K562 (cell line): ENCODE results near the gene TCOF1. TPM values are rescaled to one million over a fixed set of nuclear protein-coding genes. Genes with fewer than 3 reads are reported as not detected.
A peak's percentile ranks its signal among the peaks of the same experiment; 100 is the strongest.

Experiments
- ATAC-seq: fragments of 200-7000 bp; cut with Tn5 transposase; 3 replicates; pipeline ENCODE4 v1.9.1; 2020; ENCODE audit warnings: moderate library complexity
- BruUV-seq: library from RNA; stranded (reverse); fragments of 400-500 nt; replicated peaks from 2 replicates; lab custom pipeline; 2021; lab: Mats Ljungman, UMichigan
- CTCF ChIA-PET: fragments of 300-600 bp; formaldehyde crosslinking; extraction: SDS; loops from one replicate; lab custom pipeline; 2021; ENCODE audit warnings: low intra/inter-chr PET ratio; lab: Yijun Ruan, JAX
- POLR2A ChIA-PET: fragments of 300-600, 350-650 bp; sonication (Branson Sonifier 250); formaldehyde crosslinking; extraction: SDS; loops from one replicate; lab custom pipeline; 2021; ENCODE audit warnings: antibody characterized with exemption, inconsistent platforms; lab: Yijun Ruan, JAX
- DNase-seq, 4 experiments: peaks; one replicate each; pipeline versions ENCODE4 v3.0.0 to v3.0.0-alpha.2; 2011 to 2018; ENCODE audit warnings: low spot score in 3 of 4, mixed read lengths in 3 of 4; ENCODE audit errors: extremely low read depth in 1 of 4
- FAIRE-seq: peaks from 2 replicates; lab custom pipeline; 2011; peaks lifted over from hg19 to GRCh38; lab: Jason Lieb, UNC
- H2AFZ ChIP-seq: 2 replicates; pipeline ENCODE4 v1.6.0; 2011; ENCODE audit warnings: low read depth, low read length, control low read depth, inconsistent platforms
- H3K27ac ChIP-seq: fragments of 200-600 bp; 3 replicates; pipeline ENCODE4 v1.8.0; 2011; ENCODE audit warnings: low read depth, mild to moderate bottlenecking, control low read depth, inconsistent platforms, low read length, moderate library complexity, mixed read lengths; ENCODE audit errors: extremely low read depth
- H3K27me3 ChIP-seq, 2 experiments: fragments of 300-600 bp in 1 of 2; 2 replicates in 1 of 2; 3 replicates in 1 of 2; pipeline versions ENCODE4 v1.6.0 to v1.8.0; 2011; ENCODE audit warnings: inconsistent platforms in 2 of 2, low read length in 2 of 2, mild to moderate bottlenecking in 1 of 2, mixed read lengths in 1 of 2, moderate library complexity in 1 of 2; ENCODE audit not compliant: control insufficient read depth in 2 of 2, insufficient read depth in 2 of 2
- H3K36me3 ChIP-seq: fragments of 300-600 bp; 3 replicates; pipeline ENCODE4 v1.8.0; 2011; ENCODE audit warnings: mild to moderate bottlenecking, low read length, inconsistent platforms; ENCODE audit not compliant: control insufficient read depth, insufficient read depth
- H3K4me1 ChIP-seq, 2 experiments: fragments of 200-600 bp in 1 of 2; replicated peaks in 1 of 2; 2 replicates in 1 of 2; 3 replicates in 1 of 2; pipeline versions ENCODE4 v1.5.1 to v1.8.0; 2011; ENCODE audit warnings: inconsistent platforms in 2 of 2, low read length in 2 of 2, mild to moderate bottlenecking in 1 of 2, mixed read lengths in 1 of 2, moderate library complexity in 1 of 2; ENCODE audit not compliant: control insufficient read depth in 2 of 2, insufficient read depth in 2 of 2
- H3K4me2 ChIP-seq: 2 replicates; pipeline ENCODE4 v1.6.1; 2011; ENCODE audit warnings: low read length, control low read depth, inconsistent platforms, mixed read lengths; ENCODE audit not compliant: insufficient read depth
- H3K4me3 ChIP-seq: fragments of 200-600 bp; sonication (generic), shearing (Covaris generic); 2 replicates; pipeline ENCODE4 v1.5.1; 2016; ENCODE audit warnings: control low read depth, inconsistent platforms
- H3K79me2 ChIP-seq: fragments of 200-600 bp; 3 replicates; pipeline ENCODE4 v1.8.0; 2011; ENCODE audit warnings: low read length, inconsistent platforms; ENCODE audit not compliant: control insufficient read depth, insufficient read depth
- H3K9ac ChIP-seq, 2 experiments: 2 replicates each; pipeline versions ENCODE4 v1.6.0 to v1.6.1; 2011; ENCODE audit warnings: low read depth in 2 of 2, low read length in 2 of 2, control low read depth in 1 of 2, inconsistent platforms in 1 of 2, mild to moderate bottlenecking in 1 of 2, mixed read lengths in 1 of 2; ENCODE audit not compliant: insufficient read depth in 1 of 2
- H3K9me1 ChIP-seq: one replicate; pipeline ENCODE4 v1.6.0; 2011; ENCODE audit warnings: inconsistent platforms, mild to moderate bottlenecking, low read length, moderate library complexity; ENCODE audit not compliant: control insufficient read depth, insufficient read depth
- H3K9me3 ChIP-seq: replicated peaks from 2 replicates; pipeline ENCODE4 v1.5.1; 2011; ENCODE audit warnings: low read depth, low read length, inconsistent platforms; ENCODE audit not compliant: control insufficient read depth, insufficient read depth
- H4K20me1 ChIP-seq: replicated peaks from 2 replicates; pipeline ENCODE4 v1.6.1; 2011; ENCODE audit warnings: low read length, inconsistent platforms, mixed read lengths; ENCODE audit not compliant: control insufficient read depth, insufficient read depth
- CREB1 ChIP-seq, 2 experiments: sonication (generic) in 1 of 2; formaldehyde crosslinking in 1 of 2; IDR thresholded peaks; 2 replicates each; pipeline versions ENCODE4 v1.6.1 to v1.8.0; 2012 to 2022; ENCODE audit warnings: inconsistent platforms in 1 of 2, mild to moderate bottlenecking in 1 of 2, missing genetic modification reagents in 1 of 2, moderate library complexity in 1 of 2
- HMBOX1 ChIP-seq: sonication (generic); IDR thresholded peaks from 2 replicates; pipeline ENCODE4 v1.6.1; 2016
- SMAD1 ChIP-seq: fragments of 150-350 bp; IDR thresholded peaks from 2 replicates; pipeline ENCODE4 v1.6.1; 2014; ENCODE audit warnings: low read length, low read depth; ENCODE audit not compliant: partially characterized antibody
- WGBS: fragments of 100-300 bp; shearing (Covaris generic); methylation state at CpG from one replicate; pipeline ENCODE4 v1.1.6; 2016; ENCODE audit warnings: low coverage, mixed read lengths; ENCODE audit not compliant: insufficient coverage; ENCODE audit errors: missing lambda C conversion rate; 5-methylcytosine and 5-hydroxymethylcytosine counted together
- in situ Hi-C: fragments of 300-500 bp; cut with MboI; formaldehyde crosslinking; loops from 4 replicates; pipeline ENCODE4 v1.15.0; 2018; ENCODE audit warnings: inconsistent platforms, mixed read lengths
- intact Hi-C: fragments of 100-400 bp; cut with micrococcal nuclease; formaldehyde crosslinking; loops from 2 replicates; pipeline ENCODE4 v1.14.2; 2022
- polyA plus RNA-seq, 8 experiments: library from polyadenylated mRNA; depleted of rRNA in 4 of 8; stranded (reverse) in 5 of 8; unstranded in 3 of 8; fragments of >200 nt; fragmentation: Nextera tagmentation in 2 of 8; fragmentation: Illumina TruSeq in 1 of 8; extraction: Ambion mirVana in 2 of 8; extraction: Trizol in 1 of 8; gene quantifications; 2 replicates each; pipeline versions ENCODE4 v1.2.1 to v1.2.3, GENCODE V29; 2011 to 2014; ENCODE audit warnings: inconsistent platforms in 1 of 8, missing spikeins in 1 of 8
- total RNA-seq, 7 experiments: library from RNA; depleted of rRNA in 6 of 7; stranded (reverse); fragments of >200 nt in 6 of 7; fragmentation: Illumina TruSeq in 2 of 7; extraction: Trizol in 2 of 7; gene quantifications; 2 replicates each; pipeline versions ENCODE4 v1.2.1 to v1.2.3, GENCODE V29; 2011 to 2021; ENCODE audit warnings: low replicate concordance in 1 of 7

The TCOF1 gene
- total and polyA plus RNA-seq, 9 of the 15 experiments (the other 6 are each of a cell fraction or from before 2014, with no cell fraction given) = 9.8 to 134 (median 61.7) TPM

DNA sequence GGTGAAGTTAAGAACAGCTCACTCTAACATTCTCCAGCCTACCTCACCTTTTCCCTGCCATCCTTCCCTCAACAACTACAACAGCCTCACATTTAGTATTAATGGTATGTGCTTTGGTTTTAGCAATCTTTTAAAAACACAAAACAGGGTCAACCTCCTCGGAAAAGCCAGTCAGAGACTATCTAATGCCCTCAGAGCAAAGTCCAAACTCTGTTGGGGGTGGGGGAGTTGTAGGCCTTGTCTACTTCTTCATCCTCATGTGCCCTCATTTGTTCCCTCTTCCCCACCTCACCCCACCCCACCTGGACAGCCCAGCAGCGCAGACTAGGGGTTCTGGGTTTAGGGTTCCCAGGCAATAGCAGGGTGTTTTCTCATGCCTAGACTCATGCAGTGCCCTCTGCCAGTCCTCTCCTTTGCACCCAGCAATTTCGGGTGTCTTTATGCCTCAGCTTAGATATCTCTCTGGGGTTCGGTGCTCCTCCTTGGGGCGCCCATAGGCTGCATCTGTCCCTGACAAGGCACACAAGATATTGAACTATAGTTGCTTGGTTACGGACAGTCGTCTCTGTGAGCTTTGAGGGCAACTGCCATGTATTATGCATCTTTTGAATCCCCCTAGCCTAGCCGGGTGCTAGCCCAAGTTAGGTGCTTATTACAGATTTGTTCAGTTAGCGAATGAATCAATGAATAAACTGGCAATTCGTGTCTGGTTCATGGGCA, 762 bp upstream of the TCOF1 start:
- ChIA-PET POLR2A (no interaction called here), CTCF (no interaction called here)
- no peak for FAIRE-seq
- H4K20me1 ChIP-seq = peaks cover 12% of the 10 kb centered on the region
- no TSS peak for BruUV-seq
- H3K4me2 ChIP-seq = peak overlapping the region; percentile 80
- no peak for DNase-seq
- H3K36me3 ChIP-seq = peaks cover 31% of the 10 kb centered on the region
- no peak overlapping the region for H3K27ac ChIP-seq
- WGBS = 38% methylated on average over 10 of the region's 10 CpGs
- H2AFZ ChIP-seq = peak overlapping the region; percentile 81
- H3K79me2 ChIP-seq = peaks cover 46% of the 10 kb centered on the region
- H3K9me1 ChIP-seq = no peaks in the 10 kb centered on the region
- H3K4me3 ChIP-seq = peak overlapping the region; percentile 74; the same call in 1 of the 2 replicates
- peaks cover 13 to 14% of the 10 kb centered on the region in 2 experiments; a peak in 4 of 5 replicates for H3K4me1 ChIP-seq
- H3K27me3 ChIP-seq = peaks cover 6 to 8% of the 10 kb centered on the region in 2 experiments; a peak in 3 of 5 replicates
- peak overlapping the region in 1 of 2 experiments; percentile 37; a peak in 1 of 4 replicates for H3K9ac ChIP-seq
- intact Hi-C loops = loop anchor here (10.0 kb wide), 1 partner anchor 332 kb away; no protein-coding TSS in a partner anchor
- TF ChIP-seq HMBOX1 (no peak), CREB1 (IDR thresholded peaks at IDR 0.05) (no peak), CREB1 (CRISPR knock-in tag; IDR thresholded peaks at IDR 0.05) (no peak), SMAD1 (peak; percentile 47)
- H3K9me3 ChIP-seq = no peaks in the 10 kb centered on the region
- in situ Hi-C loops = no loop called here
- ATAC-seq = no peak
